ENCODE data around the gene SLC12A3. TPM values are rescaled to one million over a fixed set of nuclear protein-coding genes. Genes with fewer than 3 reads are reported as not detected.

Gene SLC12A3
- total and polyA plus RNA-seq, 12 donors: 0.03 to 0.06 TPM; not detected in 10

- intact Hi-C loops (cut with DNase I): no loop called here
- no peak for DNase-seq
- no peaks in the 10 kb centered on the region for H3K4me1 ChIP-seq (replicated peaks in 1 of 2)
- no peaks in the 10 kb centered on the region for H3K36me3 ChIP-seq (replicated peaks in 1 of 2)
- TF ChIP-seq, protein P1, sequence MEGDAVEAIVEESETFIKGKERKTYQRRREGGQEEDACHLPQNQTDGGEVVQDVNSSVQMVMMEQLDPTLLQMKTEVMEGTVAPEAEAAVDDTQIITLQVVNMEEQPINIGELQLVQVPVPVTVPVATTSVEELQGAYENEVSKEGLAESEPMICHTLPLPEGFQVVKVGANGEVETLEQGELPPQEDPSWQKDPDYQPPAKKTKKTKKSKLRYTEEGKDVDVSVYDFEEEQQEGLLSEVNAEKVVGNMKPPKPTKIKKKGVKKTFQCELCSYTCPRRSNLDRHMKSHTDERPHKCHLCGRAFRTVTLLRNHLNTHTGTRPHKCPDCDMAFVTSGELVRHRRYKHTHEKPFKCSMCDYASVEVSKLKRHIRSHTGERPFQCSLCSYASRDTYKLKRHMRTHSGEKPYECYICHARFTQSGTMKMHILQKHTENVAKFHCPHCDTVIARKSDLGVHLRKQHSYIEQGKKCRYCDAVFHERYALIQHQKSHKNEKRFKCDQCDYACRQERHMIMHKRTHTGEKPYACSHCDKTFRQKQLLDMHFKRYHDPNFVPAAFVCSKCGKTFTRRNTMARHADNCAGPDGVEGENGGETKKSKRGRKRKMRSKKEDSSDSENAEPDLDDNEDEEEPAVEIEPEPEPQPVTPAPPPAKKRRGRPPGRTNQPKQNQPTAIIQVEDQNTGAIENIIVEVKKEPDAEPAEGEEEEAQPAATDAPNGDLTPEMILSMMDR (IDR thresholded peaks at IDR 0.05): no peak
- TF ChIP-seq POLR2A (IDR thresholded peaks at IDR 0.05): no peak
- no peaks in the 10 kb centered on the region for H3K9me3 ChIP-seq (replicated peaks in 1 of 3)
- 82 to 92% (median 89%) methylated on average over 6 to 14 of the region's 14 CpGs for WGBS, 4 donors
- no peak overlapping the region for H3K4me3 ChIP-seq
- H3K27me3 ChIP-seq: no peaks in the 10 kb centered on the region
- H3K27ac ChIP-seq: no peak overlapping the region
These were observed 27.7 kb downstream of the SLC12A3 start for GRCh38 chr16:56892705-56893104.

- Histone ChIP-seq H3K27ac (no peak overlapping the region), H3K4me3 (no peak overlapping the region), H3K9me3 (replicated peaks in 1 of 3) (no peaks in the 10 kb centered on the region), H3K27me3 (no peaks in the 10 kb centered on the region), H3K36me3 (replicated peaks in 1 of 2) (no peaks in the 10 kb centered on the region), H3K4me1 (replicated peaks in 1 of 2) (no peaks in the 10 kb centered on the region)
- DNase-seq: no peak
- WGBS, 4 donors: 91 to 93% (median 93%) methylated on average over 8 to 12 of the region's 12 CpGs
- no peak for TF ChIP-seq POLR2A (IDR thresholded peaks at IDR 0.05)
- TF ChIP-seq, protein P1 (IDR thresholded peaks at IDR 0.05): no peak
- intact Hi-C loops (cut with DNase I): no loop called here
These were observed 29.4 kb downstream of the SLC12A3 start for GRCh38 chr16:56894331-56894917.

- DNase-seq: no peak
- TF ChIP-seq, protein P1 (IDR thresholded peaks at IDR 0.05): no peak
- no peak for TF ChIP-seq POLR2A (IDR thresholded peaks at IDR 0.05)
- WGBS, 4 donors: 74 to 89% (median 81%) methylated on average over 4 of the region's 4 CpGs
- Histone ChIP-seq H3K36me3 (replicated peaks in 1 of 2) (no peaks in the 10 kb centered on the region), H3K4me1 (replicated peaks in 1 of 2) (no peaks in the 10 kb centered on the region), H3K4me3 (no peak overlapping the region), H3K9me3 (replicated peaks in 1 of 3) (no peaks in the 10 kb centered on the region), H3K27me3 (no peaks in the 10 kb centered on the region), H3K27ac (no peak overlapping the region)
- intact Hi-C loops (cut with DNase I): no loop called here
These were observed 30.8 kb downstream of the SLC12A3 start for GRCh38 chr16:56895813-56896212.

DNA sequence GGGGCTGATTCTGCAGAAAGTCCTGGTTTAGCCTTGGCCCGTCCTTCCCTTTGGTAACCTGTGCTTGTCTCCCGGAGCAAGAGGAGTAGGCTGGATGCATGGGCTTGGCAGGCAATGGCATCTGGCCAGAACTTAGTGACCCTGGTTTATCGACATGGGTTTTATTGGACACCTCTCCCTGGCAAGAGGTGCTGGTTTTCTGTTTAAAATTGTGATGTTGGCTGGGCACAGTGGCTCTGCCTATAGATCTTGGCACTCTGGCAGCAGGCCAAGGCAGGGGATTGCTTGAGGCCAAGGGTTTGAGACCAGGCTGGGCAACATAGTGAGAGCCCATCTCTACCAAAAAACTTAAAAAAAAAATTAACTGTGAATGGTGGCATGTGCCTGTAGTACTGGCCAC is 31.2 kb downstream of the SLC12A3 start:
- H3K27ac ChIP-seq: no peak overlapping the region
- H3K36me3 ChIP-seq (replicated peaks in 1 of 2): no peaks in the 10 kb centered on the region
- intact Hi-C loops (cut with DNase I): no loop called here
- no peaks in the 10 kb centered on the region for H3K4me1 ChIP-seq (replicated peaks in 1 of 2)
- H3K27me3 ChIP-seq: no peaks in the 10 kb centered on the region
- no peaks in the 10 kb centered on the region for H3K9me3 ChIP-seq (replicated peaks in 1 of 3)
- DNase-seq: no peak
- no peak for TF ChIP-seq POLR2A (IDR thresholded peaks at IDR 0.05)
- TF ChIP-seq, protein P1 (IDR thresholded peaks at IDR 0.05): no peak
- no peak overlapping the region for H3K4me3 ChIP-seq
- WGBS, 4 donors: 34 to 72% (median 47%) methylated on average over 1 to 3 of the region's 3 CpGs

Data from adrenal gland (tissue), 12 donors.